ENCODE measurements around the gene OR2T27.

The OR2T27 gene

DNA sequence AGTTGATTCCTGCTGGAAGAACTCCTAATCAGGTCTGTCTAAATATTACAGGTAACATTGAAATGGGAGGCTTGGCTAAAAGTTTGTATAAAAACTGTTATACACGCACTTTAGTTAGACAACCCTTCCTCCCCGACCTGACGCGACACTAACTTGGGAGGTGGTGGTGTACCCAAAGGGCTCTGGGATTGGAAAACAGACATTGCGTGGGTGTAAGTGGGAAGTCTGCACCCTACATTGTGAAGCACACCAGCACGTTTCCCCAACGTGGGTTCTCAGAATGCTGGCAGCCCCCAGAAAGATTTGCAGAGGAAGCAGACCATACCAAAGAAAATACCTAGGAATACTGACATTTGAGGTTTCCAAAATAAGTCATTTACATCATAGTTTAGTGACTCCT lies 37.2 kb downstream of the OR2T27 start:
- H3K4me3 ChIP-seq (ENCODE audit: low read length) = no peak overlapping the region
- TF ChIP-seq, protein P1, sequence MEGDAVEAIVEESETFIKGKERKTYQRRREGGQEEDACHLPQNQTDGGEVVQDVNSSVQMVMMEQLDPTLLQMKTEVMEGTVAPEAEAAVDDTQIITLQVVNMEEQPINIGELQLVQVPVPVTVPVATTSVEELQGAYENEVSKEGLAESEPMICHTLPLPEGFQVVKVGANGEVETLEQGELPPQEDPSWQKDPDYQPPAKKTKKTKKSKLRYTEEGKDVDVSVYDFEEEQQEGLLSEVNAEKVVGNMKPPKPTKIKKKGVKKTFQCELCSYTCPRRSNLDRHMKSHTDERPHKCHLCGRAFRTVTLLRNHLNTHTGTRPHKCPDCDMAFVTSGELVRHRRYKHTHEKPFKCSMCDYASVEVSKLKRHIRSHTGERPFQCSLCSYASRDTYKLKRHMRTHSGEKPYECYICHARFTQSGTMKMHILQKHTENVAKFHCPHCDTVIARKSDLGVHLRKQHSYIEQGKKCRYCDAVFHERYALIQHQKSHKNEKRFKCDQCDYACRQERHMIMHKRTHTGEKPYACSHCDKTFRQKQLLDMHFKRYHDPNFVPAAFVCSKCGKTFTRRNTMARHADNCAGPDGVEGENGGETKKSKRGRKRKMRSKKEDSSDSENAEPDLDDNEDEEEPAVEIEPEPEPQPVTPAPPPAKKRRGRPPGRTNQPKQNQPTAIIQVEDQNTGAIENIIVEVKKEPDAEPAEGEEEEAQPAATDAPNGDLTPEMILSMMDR (conservative IDR thresholded peaks at IDR 0.05; ENCODE audit: low read depth, low read length) = no peak
- DNase-seq (ENCODE audit: low read depth) = no peak

DNA sequence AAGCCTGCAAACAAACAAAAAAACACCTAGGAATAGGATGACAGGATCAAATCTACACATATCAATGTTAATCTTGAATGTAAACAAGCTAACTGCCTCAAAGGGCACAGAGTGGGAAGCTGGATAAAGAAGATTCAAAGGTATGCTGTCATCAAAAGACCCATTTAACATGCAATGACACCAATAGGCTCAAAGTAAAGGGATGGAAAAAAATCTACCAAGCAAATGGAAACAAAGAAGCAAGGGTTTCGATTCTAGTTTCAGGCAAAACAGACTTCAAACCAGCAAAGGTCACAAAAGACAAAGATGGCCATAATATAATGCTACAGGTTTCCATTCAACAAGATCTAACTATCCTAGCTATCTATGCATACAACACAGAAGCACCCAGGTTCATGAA lies 41.6 kb downstream of the OR2T27 start:
- DNase-seq (ENCODE audit: low read depth) = no peak
- TF ChIP-seq, protein P1 (conservative IDR thresholded peaks at IDR 0.05; ENCODE audit: low read depth, low read length) = no peak
- H3K4me3 ChIP-seq (ENCODE audit: low read length) = no peak overlapping the region

DNA sequence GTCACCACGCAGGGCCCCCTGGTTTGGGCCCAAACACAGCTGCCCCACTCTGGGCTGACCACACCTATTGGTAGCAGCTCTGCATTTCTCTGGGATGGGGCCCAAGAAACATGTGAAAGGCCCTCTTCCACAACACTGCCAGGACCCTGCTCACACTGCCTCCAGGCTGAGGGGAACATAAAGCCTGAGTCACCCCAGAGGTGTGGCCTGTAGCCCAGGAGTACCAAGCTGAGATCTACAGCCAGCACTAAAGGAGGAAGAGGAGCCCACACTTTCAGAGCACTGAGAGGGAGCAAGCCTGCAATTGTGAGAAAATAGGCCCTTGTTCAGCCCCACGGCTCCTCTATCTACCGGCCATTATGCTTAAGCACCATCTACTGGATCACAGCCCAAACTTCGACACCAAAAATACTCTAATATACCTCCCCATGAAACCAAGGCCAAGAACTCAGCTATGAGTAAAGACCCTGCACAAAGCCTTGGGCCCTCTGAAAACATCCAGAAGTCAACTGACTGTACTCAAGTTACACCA lies 43.4 kb downstream of the OR2T27 start:
- no peak overlapping the region for H3K4me3 ChIP-seq (ENCODE audit: low read length)
- no peak for DNase-seq (ENCODE audit: low read depth)
- TF ChIP-seq, protein P1 (conservative IDR thresholded peaks at IDR 0.05; ENCODE audit: low read depth, low read length) = no peak

DNA sequence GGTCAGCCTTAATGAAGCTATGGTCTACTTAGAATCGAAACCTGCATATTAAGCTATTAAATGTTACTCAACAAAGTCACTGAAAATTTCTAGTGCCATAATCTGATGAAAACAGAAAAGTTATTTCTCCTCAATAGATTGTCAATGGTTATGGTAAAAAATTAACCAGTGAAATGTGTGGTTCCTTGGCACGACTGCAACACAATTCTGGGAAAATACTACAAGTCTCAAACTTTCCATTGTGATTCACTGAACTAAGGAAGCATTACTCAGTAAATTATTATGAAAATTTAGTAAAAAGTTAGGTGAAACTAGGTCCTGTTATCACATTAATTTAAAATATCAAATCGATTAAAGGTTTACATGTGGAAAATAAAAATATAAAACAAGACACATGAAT lies 45.0 kb downstream of the OR2T27 start:
- DNase-seq (ENCODE audit: low read depth) = no peak
- no peak overlapping the region for H3K4me3 ChIP-seq (ENCODE audit: low read length)
- TF ChIP-seq, protein P1 (conservative IDR thresholded peaks at IDR 0.05; ENCODE audit: low read depth, low read length) = no peak
